H1 (cell line): Measurements from ENCODE around the gene RAB22A.

Source experiments
- CEBPB ChIP-seq: IDR thresholded peaks from 2 replicates; pipeline ENCODE4 v1.6.1; 2012; ENCODE audit warnings: low read depth, low read length
- EP300 ChIP-seq, 2 experiments: IDR thresholded peaks; 1 replicate in 1 of 2; 2 replicates in 1 of 2; pipeline ENCODE4 v1.6.1; 2011 to 2012; ENCODE audit warnings: low read depth in 2 of 2, low read length in 2 of 2, mild to moderate bottlenecking in 2 of 2, borderline replicate concordance in 1 of 2, inconsistent platforms in 1 of 2, moderate library complexity in 1 of 2
- EZH2 ChIP-seq: fragments of 200-600 bp; sonication (generic); IDR thresholded peaks from 2 replicates; pipeline ENCODE4 v1.7.1; 2012; ENCODE audit warnings: low read depth, mild to moderate bottlenecking, moderate library complexity, low read length, inconsistent platforms; ENCODE audit not compliant: severe bottlenecking
- HDAC6 ChIP-seq: IDR thresholded peaks from one replicate; pipeline ENCODE4 v1.7.1; 2012; ENCODE audit warnings: low read depth, mild to moderate bottlenecking, inconsistent platforms, low read length, moderate library complexity
- JUN ChIP-seq: IDR thresholded peaks from 2 replicates; pipeline ENCODE4 v1.6.1; 2011; ENCODE audit warnings: low read depth, mild to moderate bottlenecking, improper control_type of control experiment, low read length
- MAFK ChIP-seq: IDR thresholded peaks from 2 replicates; pipeline ENCODE4 v1.6.1; 2012; ENCODE audit warnings: low read depth, mild to moderate bottlenecking, improper control_type of control experiment, low read length
- POLR2A ChIP-seq, 2 experiments: IDR thresholded peaks; 1 replicate in 1 of 2; 2 replicates in 1 of 2; pipeline ENCODE4 v1.6.1; 2011; ENCODE audit warnings: low read depth in 2 of 2, low read length in 2 of 2, mild to moderate bottlenecking in 2 of 2; ENCODE audit errors: control extremely low read depth in 1 of 2
- POLR2AphosphoS5 ChIP-seq: IDR thresholded peaks from 2 replicates; pipeline ENCODE4 v1.6.1; 2011; ENCODE audit warnings: low read depth, low read length
- RNF2 ChIP-seq: fragments of 200-900, 300-1000 bp; sonication (generic); IDR thresholded peaks from 2 replicates; pipeline ENCODE4 v1.7.1; 2016; ENCODE audit warnings: borderline replicate concordance, low read depth, mild to moderate bottlenecking, antibody characterized with exemption, low read length; ENCODE audit not compliant: poor library complexity, severe bottlenecking; ENCODE audit errors: missing control alignments
- SIX5 ChIP-seq: IDR thresholded peaks from 2 replicates; pipeline ENCODE4 v1.6.1; 2011; ENCODE audit warnings: mild to moderate bottlenecking, low read depth, low read length
- TF ChIP-seq, protein P1 (sequence below), 3 experiments: IDR thresholded peaks; 1 replicate in 2 of 3; 2 replicates in 1 of 3; pipeline versions ENCODE4 v1.5.1 to v1.6.1; 2011; ENCODE audit warnings: low read length in 3 of 3, mild to moderate bottlenecking in 3 of 3, inconsistent platforms in 2 of 3, low read depth in 1 of 3, moderate library complexity in 1 of 3; ENCODE audit not compliant: insufficient read depth in 1 of 3; ENCODE audit errors: control extremely low read depth in 1 of 3

DNA sequence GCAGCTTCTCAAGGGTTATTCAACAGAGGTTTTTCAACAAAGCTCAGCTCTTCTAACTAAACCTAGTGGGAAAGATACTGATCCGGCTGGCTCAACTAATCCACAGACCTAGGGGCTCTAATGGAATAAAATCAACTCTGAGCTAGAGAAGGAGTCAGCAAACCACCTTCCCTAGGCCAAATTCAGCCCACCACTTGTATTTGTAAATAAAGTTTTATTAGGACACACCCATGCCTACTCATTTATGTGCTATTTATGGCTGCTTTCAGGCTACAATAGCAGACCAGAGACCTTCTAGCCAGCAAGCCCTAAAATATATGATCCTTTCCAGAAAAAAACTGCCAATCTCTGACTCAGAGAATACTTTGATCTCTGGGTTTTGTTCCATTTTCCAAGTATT lies 6.0 kb upstream of the RAB22A start:
- TF ChIP-seq MAFK, result no peak
- TF ChIP-seq CEBPB, result no peak
- no peak for TF ChIP-seq JUN
- no peak for TF ChIP-seq POLR2A (IDR thresholded peaks at IDR 0.05; ENCODE audit: control extremely low read depth in 1 of 2, low read depth in 2 of 2, low read length in 2 of 2)
- no peak for TF ChIP-seq SIX5
- TF ChIP-seq RNF2, result no peak
- no peak for TF ChIP-seq EP300 (IDR thresholded peaks at IDR 0.05; ENCODE audit: borderline replicate concordance in 1 of 2, low read depth in 2 of 2, low read length in 2 of 2)
- no peak for TF ChIP-seq POLR2AphosphoS5
- no peak for TF ChIP-seq EZH2
- TF ChIP-seq HDAC6, result no peak
- TF ChIP-seq, protein P1, sequence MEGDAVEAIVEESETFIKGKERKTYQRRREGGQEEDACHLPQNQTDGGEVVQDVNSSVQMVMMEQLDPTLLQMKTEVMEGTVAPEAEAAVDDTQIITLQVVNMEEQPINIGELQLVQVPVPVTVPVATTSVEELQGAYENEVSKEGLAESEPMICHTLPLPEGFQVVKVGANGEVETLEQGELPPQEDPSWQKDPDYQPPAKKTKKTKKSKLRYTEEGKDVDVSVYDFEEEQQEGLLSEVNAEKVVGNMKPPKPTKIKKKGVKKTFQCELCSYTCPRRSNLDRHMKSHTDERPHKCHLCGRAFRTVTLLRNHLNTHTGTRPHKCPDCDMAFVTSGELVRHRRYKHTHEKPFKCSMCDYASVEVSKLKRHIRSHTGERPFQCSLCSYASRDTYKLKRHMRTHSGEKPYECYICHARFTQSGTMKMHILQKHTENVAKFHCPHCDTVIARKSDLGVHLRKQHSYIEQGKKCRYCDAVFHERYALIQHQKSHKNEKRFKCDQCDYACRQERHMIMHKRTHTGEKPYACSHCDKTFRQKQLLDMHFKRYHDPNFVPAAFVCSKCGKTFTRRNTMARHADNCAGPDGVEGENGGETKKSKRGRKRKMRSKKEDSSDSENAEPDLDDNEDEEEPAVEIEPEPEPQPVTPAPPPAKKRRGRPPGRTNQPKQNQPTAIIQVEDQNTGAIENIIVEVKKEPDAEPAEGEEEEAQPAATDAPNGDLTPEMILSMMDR (IDR thresholded peaks at IDR 0.05; ENCODE audit: control extremely low read depth in 1 of 3, insufficient read depth in 1 of 3, low read depth in 1 of 3, low read length in 3 of 3), result no peak
